Type B pancreatic cell (in vitro differentiated cells): ENCODE measurements around the gene EFR3B. TPM values are rescaled to one million over a fixed set of nuclear protein-coding genes. Genes with fewer than 3 reads are reported as not detected.
"Not testable (repeated sequence)": the region's sequence is repeated elsewhere in the genome, so short reads cannot be mapped to it uniquely, and the experiment has no call there.

ENCODE experiments used
- DNase-seq: peaks from one replicate; pipeline ENCODE4 v3.0.0; 2021; ENCODE audit warnings: mixed read lengths; ENCODE audit not compliant: unreplicated experiment; ENCODE audit errors: extremely low spot score
- H3K27ac Mint-ChIP-seq: 2 replicates; pipeline ENCODE4 v1.8.0; 2021; ENCODE audit warnings: mild to moderate bottlenecking, mixed read lengths
- H3K27me3 Mint-ChIP-seq: 2 replicates; pipeline ENCODE4 v1.8.0; 2021; ENCODE audit warnings: mixed read lengths
- H3K36me3 Mint-ChIP-seq: 2 replicates; pipeline ENCODE4 v1.8.0; 2021; ENCODE audit warnings: mixed read lengths
- H3K4me1 Mint-ChIP-seq: one replicate; pipeline ENCODE4 v1.8.0; 2021; ENCODE audit warnings: mixed read lengths; ENCODE audit not compliant: unreplicated experiment
- H3K4me3 Mint-ChIP-seq: 2 replicates; pipeline ENCODE4 v1.8.0; 2021; ENCODE audit warnings: mild to moderate bottlenecking, mixed read lengths
- H3K9me3 Mint-ChIP-seq: 2 replicates; pipeline ENCODE4 v1.8.0; 2021; ENCODE audit warnings: mixed read lengths
- total RNA-seq: library from RNA; stranded (reverse); gene quantifications from 2 replicates; pipeline ENCODE4 v1.2.1, GENCODE V29; 2021; ENCODE audit warnings: low replicate concordance
- TF ChIP-seq, protein P1 (sequence below): fragments of 200-600 bp; sonication (generic); conservative IDR thresholded peaks from 2 replicates; pipeline ENCODE4 v1.5.0; 2021; ENCODE audit warnings: antibody characterized with exemption, mild to moderate bottlenecking

The EFR3B gene
- total RNA-seq, 1 donor from 2014 or later = 12.4 TPM

DNA sequence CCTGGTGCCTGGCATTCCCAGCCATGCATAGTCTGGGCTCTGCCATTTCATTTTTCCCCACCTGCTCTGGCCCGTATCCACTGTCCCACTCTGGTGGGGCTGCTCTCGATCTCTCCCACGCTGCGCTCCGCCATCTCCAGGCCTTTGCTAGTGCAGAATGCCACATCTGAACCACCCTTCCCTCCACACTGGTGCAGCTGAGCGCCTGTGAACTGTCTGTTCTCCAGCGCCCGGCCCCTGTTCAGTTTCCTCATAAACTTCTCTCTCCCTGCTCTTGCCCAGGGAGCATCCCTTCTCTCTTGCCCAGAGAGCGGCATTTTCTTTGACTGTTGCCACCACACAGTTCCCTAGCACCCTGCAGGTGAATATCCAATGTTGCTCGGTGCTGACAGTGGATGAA is 105.0 kb downstream of the EFR3B start:
- Mint-ChIP-seq H3K4me1 (no peaks in the 10 kb centered on the region), H3K36me3 (peaks cover 3% of the 10 kb centered on the region), H3K27me3 (no peaks in the 10 kb centered on the region), H3K27ac (no peak overlapping the region), H3K4me3 (no peak overlapping the region), H3K9me3 (no peaks in the 10 kb centered on the region)
- TF ChIP-seq, protein P1, sequence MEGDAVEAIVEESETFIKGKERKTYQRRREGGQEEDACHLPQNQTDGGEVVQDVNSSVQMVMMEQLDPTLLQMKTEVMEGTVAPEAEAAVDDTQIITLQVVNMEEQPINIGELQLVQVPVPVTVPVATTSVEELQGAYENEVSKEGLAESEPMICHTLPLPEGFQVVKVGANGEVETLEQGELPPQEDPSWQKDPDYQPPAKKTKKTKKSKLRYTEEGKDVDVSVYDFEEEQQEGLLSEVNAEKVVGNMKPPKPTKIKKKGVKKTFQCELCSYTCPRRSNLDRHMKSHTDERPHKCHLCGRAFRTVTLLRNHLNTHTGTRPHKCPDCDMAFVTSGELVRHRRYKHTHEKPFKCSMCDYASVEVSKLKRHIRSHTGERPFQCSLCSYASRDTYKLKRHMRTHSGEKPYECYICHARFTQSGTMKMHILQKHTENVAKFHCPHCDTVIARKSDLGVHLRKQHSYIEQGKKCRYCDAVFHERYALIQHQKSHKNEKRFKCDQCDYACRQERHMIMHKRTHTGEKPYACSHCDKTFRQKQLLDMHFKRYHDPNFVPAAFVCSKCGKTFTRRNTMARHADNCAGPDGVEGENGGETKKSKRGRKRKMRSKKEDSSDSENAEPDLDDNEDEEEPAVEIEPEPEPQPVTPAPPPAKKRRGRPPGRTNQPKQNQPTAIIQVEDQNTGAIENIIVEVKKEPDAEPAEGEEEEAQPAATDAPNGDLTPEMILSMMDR = no peak
- no peak for DNase-seq

DNA sequence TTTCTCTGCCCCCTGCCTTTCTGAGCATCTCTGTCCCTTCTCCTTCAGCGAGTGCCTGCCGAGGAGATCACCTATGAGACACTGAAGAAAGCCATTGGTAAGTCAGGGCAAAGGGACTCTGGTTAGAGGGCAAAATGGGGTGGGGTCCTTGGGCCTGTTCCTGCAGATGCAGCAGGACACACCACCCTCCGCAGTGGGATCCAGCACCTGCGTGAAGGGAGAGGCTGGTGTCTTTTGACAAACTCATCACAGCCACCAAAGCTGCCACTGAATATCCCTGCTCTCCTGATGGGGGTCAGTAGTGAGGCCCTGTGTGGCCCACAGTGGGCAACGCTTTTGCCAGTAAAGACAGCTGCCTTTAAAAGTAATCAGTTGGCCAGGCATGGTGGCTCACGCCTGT is 107.8 kb downstream of the EFR3B start:
- H3K4me3 Mint-ChIP-seq = no peak overlapping the region
- no peaks in the 10 kb centered on the region for H3K4me1 Mint-ChIP-seq
- H3K27ac Mint-ChIP-seq = no peak overlapping the region
- no peaks in the 10 kb centered on the region for H3K36me3 Mint-ChIP-seq
- TF ChIP-seq, protein P1 = no peak
- H3K27me3 Mint-ChIP-seq = no peaks in the 10 kb centered on the region
- H3K9me3 Mint-ChIP-seq = no peaks in the 10 kb centered on the region
- DNase-seq = no peak

GRCh38 chr2:25150993-25151392 is 109.1 kb downstream of the EFR3B start:
- not testable (repeated sequence) for H3K36me3 Mint-ChIP-seq, H3K9me3 Mint-ChIP-seq, H3K27ac Mint-ChIP-seq, DNase-seq, H3K27me3 Mint-ChIP-seq, H3K4me1 Mint-ChIP-seq, H3K4me3 Mint-ChIP-seq

DNA sequence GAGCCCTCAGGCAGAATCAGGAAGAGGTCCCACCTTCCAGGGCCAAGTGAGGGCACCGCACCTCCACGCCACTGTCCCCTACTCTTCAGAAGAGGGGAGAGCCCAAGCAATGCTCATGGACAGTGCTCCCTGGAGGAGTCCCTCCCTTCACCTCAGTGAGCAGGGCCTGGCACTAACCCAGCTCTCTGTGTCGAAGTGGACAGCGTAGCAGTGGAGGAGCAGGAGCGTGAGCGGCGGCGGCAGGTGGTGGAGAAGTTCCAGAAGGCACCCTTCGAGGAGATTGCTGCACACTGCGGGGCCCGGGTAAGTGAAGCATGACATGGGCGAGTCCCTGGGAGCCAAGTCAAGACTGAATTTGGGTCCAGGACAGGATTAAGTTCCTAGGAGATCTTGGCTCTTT is 109.8 kb downstream of the EFR3B start:
- H3K4me3 Mint-ChIP-seq = no peak overlapping the region
- no peaks in the 10 kb centered on the region for H3K9me3 Mint-ChIP-seq

DNA sequence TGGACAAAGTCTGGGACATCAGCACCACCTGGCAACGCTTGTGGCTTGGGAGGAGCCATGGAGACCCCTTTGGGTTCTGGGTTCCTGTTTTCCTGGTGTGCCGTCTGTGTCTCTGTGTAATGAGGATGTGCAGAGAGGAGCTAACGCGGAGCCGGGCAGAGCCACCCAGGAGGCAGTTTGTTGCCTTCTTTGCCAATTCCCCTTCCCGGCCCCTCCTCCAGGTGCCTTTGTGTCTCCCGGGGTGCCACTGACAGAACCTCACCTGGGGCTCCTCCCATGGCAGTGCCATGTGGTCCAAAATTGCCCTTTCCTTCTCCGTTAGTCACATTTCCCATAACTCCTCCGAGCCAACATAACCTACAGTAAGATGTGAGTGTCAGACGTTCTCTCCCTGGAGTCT is 113.5 kb downstream of the EFR3B start:
- no peak overlapping the region for H3K27ac Mint-ChIP-seq
- TF ChIP-seq, protein P1 = no peak
- H3K9me3 Mint-ChIP-seq = no peaks in the 10 kb centered on the region

More for the DNA sequence above, 109.8 kb downstream of the EFR3B start:
- Mint-ChIP-seq H3K36me3 (no peaks in the 10 kb centered on the region), H3K4me1 (no peaks in the 10 kb centered on the region), H3K27ac (no peak overlapping the region), H3K27me3 (no peaks in the 10 kb centered on the region)
- TF ChIP-seq, protein P1 = no peak
- no peak for DNase-seq

GRCh38 chr2:25158096-25158852 is 116.4 kb downstream of the EFR3B start:
- Mint-ChIP-seq H3K36me3 (peaks cover 10% of the 10 kb centered on the region), H3K4me3 (no peak overlapping the region), H3K27ac (no peak overlapping the region), H3K9me3 (no peaks in the 10 kb centered on the region), H3K4me1 (peaks cover 13% of the 10 kb centered on the region), H3K27me3 (peaks cover 7% of the 10 kb centered on the region)
- TF ChIP-seq, protein P1 = no peak
- no peak for DNase-seq

More for the DNA sequence above, 113.5 kb downstream of the EFR3B start:
- no peak overlapping the region for H3K4me3 Mint-ChIP-seq
- H3K27me3 Mint-ChIP-seq = no peaks in the 10 kb centered on the region
- H3K36me3 Mint-ChIP-seq = peaks cover 6% of the 10 kb centered on the region
- DNase-seq = no peak
- peaks cover 9% of the 10 kb centered on the region for H3K4me1 Mint-ChIP-seq
